ENCODE measurements around the gene DMXL2. TPM values are rescaled to one million over a fixed set of nuclear protein-coding genes. Genes with fewer than 3 reads are reported as not detected.

Gene DMXL2
- polyA plus RNA-seq, 1 experiment, result 18.6 TPM

GRCh38 chr15:51603002-51603401, 19.6 kb downstream of the DMXL2 start:
- Histone ChIP-seq H3K27me3 (ENCODE audit: control insufficient read depth, insufficient read depth, low read length) (no peaks in the 10 kb centered on the region), H3K4me3 (ENCODE audit: low read depth, low read length) (no peak overlapping the region), H3K27ac (ENCODE audit: low read depth, low read length) (no peak overlapping the region), H3K9me3 (ENCODE audit: control insufficient read depth, insufficient read depth, low read length) (no peaks in the 10 kb centered on the region)
- ChIA-PET CTCF (interaction anchor here (1.6 kb wide), 1 partner anchor 173 kb away, joined by 4 read pairs; no protein-coding TSS in a partner anchor), POLR2A (no interaction called here)
- no peak for DNase-seq (ENCODE audit: low read depth, low spot score)
- TF ChIP-seq CTCF (IDR thresholded peaks at IDR 0.05; ENCODE audit: low read depth, low read length), result no peak

- ChIA-PET CTCF (interaction anchor here (0.9 to 1.6 kb wide), 2 partner anchors 48 to 173 kb away, joined by 4 read pairs; no protein-coding TSS in a partner anchor), POLR2A (no interaction called here)
- no peak for DNase-seq (ENCODE audit: low read depth, low spot score)
- H3K27ac ChIP-seq (ENCODE audit: low read depth, low read length), result no peak overlapping the region
- no peaks in the 10 kb centered on the region for H3K27me3 ChIP-seq (ENCODE audit: control insufficient read depth, insufficient read depth, low read length)
- no peak for TF ChIP-seq CTCF (IDR thresholded peaks at IDR 0.05; ENCODE audit: low read depth, low read length)
- H3K4me3 ChIP-seq (ENCODE audit: low read depth, low read length), result no peak overlapping the region
- H3K9me3 ChIP-seq (ENCODE audit: control insufficient read depth, insufficient read depth, low read length), result no peaks in the 10 kb centered on the region
Measured at GRCh38 chr15:51602484-51602883, 20.1 kb downstream of the DMXL2 start.

- no peak for TF ChIP-seq CTCF (IDR thresholded peaks at IDR 0.05; ENCODE audit: low read depth, low read length)
- CTCF ChIA-PET, result interaction anchor here (0.9 to 1.6 kb wide), 2 partner anchors 48 to 174 kb away, joined by 4 read pairs; no protein-coding TSS in a partner anchor
- POLR2A ChIA-PET, result no interaction called here
- Histone ChIP-seq H3K27ac (ENCODE audit: low read depth, low read length) (no peak overlapping the region), H3K9me3 (ENCODE audit: control insufficient read depth, insufficient read depth, low read length) (no peaks in the 10 kb centered on the region), H3K4me3 (ENCODE audit: low read depth, low read length) (no peak overlapping the region), H3K27me3 (ENCODE audit: control insufficient read depth, insufficient read depth, low read length) (no peaks in the 10 kb centered on the region)
- no peak for DNase-seq (ENCODE audit: low read depth, low spot score)
Measured at GRCh38 chr15:51601801-51602200, 20.8 kb downstream of the DMXL2 start.

- POLR2A ChIA-PET, result no interaction called here
- no peaks in the 10 kb centered on the region for H3K9me3 ChIP-seq (ENCODE audit: control insufficient read depth, insufficient read depth, low read length)
- CTCF ChIA-PET, result no interaction called here
- no peak for TF ChIP-seq CTCF (IDR thresholded peaks at IDR 0.05; ENCODE audit: low read depth, low read length)
- DNase-seq (ENCODE audit: low read depth, low spot score), result no peak
- H3K27ac ChIP-seq (ENCODE audit: low read depth, low read length), result no peak overlapping the region
- H3K4me3 ChIP-seq (ENCODE audit: low read depth, low read length), result no peak overlapping the region
- no peaks in the 10 kb centered on the region for H3K27me3 ChIP-seq (ENCODE audit: control insufficient read depth, insufficient read depth, low read length)
Measured at GRCh38 chr15:51600114-51600513, 22.5 kb downstream of the DMXL2 start.

GRCh38 chr15:51589881-51590568, 32.5 kb downstream of the DMXL2 start:
- ChIA-PET POLR2A (no interaction called here), CTCF (no interaction called here)
- no peak overlapping the region for H3K27ac ChIP-seq (ENCODE audit: low read depth, low read length)
- TF ChIP-seq CTCF (IDR thresholded peaks at IDR 0.05; ENCODE audit: low read depth, low read length), result no peak
- H3K4me3 ChIP-seq (ENCODE audit: low read depth, low read length), result no peak overlapping the region
- H3K9me3 ChIP-seq (ENCODE audit: control insufficient read depth, insufficient read depth, low read length), result peaks cover 9% of the 10 kb centered on the region
- DNase-seq (ENCODE audit: low read depth, low spot score), result no peak
- no peaks in the 10 kb centered on the region for H3K27me3 ChIP-seq (ENCODE audit: control insufficient read depth, insufficient read depth, low read length)
